ENCODE data around the gene LMNTD1.
"Not testable (repeated sequence)": the region's sequence is repeated elsewhere in the genome, so short reads cannot be mapped to it uniquely, and the experiment has no call there.

Gene LMNTD1

DNA sequence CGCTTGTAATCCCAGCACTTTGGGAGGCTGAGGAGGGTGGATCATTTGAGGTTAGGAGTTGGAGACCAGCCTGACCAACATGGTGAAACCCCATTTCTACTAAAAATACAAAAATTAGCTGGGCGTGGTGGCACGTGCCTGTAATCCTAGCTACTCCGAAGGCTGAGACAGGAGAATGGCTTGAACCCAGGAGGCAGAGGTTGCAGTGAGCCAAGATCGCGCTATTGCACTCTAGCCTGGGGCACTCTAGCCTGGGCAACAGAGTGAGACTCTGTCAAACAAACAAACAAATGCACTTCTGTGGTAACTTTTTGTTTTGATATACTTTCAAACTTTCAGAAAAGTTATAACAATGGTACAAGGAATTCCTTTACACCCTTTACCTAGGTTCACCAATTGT, 126.3 kb downstream of the LMNTD1 start:
- DNase-seq = not testable (repeated sequence)

All from NCI-H1930 (cell line).